ENCODE data around the gene NTSR1. TPM values are rescaled to one million over a fixed set of nuclear protein-coding genes. Genes with fewer than 3 reads are reported as not detected.

NTSR1 gene
- total and polyA plus RNA-seq, 2 of the 13 experiments (the other 11 are each of a cell fraction or from before 2014, with no cell fraction given): 0.09 to 0.12 TPM

GRCh38 chr20:62692176-62692575 is 16.5 kb upstream of the NTSR1 start:
- intact Hi-C loops (cut with micrococcal nuclease; ENCODE audit: unreplicated experiment) (no loop called here), in situ Hi-C loops (cut with HindIII; ENCODE audit: extremely low pct_ligation_motif_present, low pct_unique_long_range_greater_than_20kb) (no loop called here)
- peaks cover 7% of the 10 kb centered on the region; the same call in 1 of the 2 replicates for H4K20me1 ChIP-seq (ENCODE audit: insufficient read depth, low read length)
- peaks cover 56 to 98% of the 10 kb centered on the region in 2 experiments for H3K27me3 ChIP-seq (ENCODE audit: control insufficient read depth in 1 of 2, insufficient read depth in 2 of 2, low read length in 2 of 2)
- no peak overlapping the region for H3K4me3 ChIP-seq (replicated peaks in 1 of 3; ENCODE audit: insufficient read depth in 1 of 3, low read depth in 2 of 3, low read length in 3 of 3)
- 49% methylated on average over 4 of the region's 8 CpGs for WGBS (ENCODE audit: low lambda C conversion rate)
- CTCF ChIA-PET (ENCODE audit: low intra/inter-chr PET ratio, low total read pairs): no interaction called here
- BruUV-seq (replicated peaks): no TSS peak
- no peak overlapping the region for H2AFZ ChIP-seq (ENCODE audit: low read length)
- H3K27ac ChIP-seq (ENCODE audit: extremely low read length, insufficient read depth, low read length): no peak overlapping the region
- no peaks in the 10 kb centered on the region for H3K4me1 ChIP-seq (ENCODE audit: insufficient read depth, low read length)
- H3K9me3 ChIP-seq (ENCODE audit: low read length): no peaks in the 10 kb centered on the region
- ATAC-seq (no peak), FAIRE-seq (no peak), DNase-seq (ENCODE audit: low spot score) (no peak)
- no peak overlapping the region for H3K9ac ChIP-seq (ENCODE audit: insufficient read depth, low read depth, low read length)
- no peaks in the 10 kb centered on the region for H3K79me2 ChIP-seq (ENCODE audit: insufficient read depth, low read length)
- TF ChIP-seq HNRNPLL (IDR thresholded peaks at IDR 0.05; ENCODE audit: low read depth, low read length, poor library complexity, severe bottlenecking) (peak; percentile 19), HOMEZ (CRISPR knock-in tag; IDR thresholded peaks at IDR 0.05; ENCODE audit: low read depth) (no peak)
- no peak overlapping the region for H3K4me2 ChIP-seq (ENCODE audit: low read depth, low read length)
- no peaks in the 10 kb centered on the region for H3K36me3 ChIP-seq (replicated peaks in 1 of 2; ENCODE audit: control insufficient read depth in 1 of 2, insufficient read depth in 2 of 2, low read length in 2 of 2)
- POLR2A ChIA-PET: no interaction called here

DNA sequence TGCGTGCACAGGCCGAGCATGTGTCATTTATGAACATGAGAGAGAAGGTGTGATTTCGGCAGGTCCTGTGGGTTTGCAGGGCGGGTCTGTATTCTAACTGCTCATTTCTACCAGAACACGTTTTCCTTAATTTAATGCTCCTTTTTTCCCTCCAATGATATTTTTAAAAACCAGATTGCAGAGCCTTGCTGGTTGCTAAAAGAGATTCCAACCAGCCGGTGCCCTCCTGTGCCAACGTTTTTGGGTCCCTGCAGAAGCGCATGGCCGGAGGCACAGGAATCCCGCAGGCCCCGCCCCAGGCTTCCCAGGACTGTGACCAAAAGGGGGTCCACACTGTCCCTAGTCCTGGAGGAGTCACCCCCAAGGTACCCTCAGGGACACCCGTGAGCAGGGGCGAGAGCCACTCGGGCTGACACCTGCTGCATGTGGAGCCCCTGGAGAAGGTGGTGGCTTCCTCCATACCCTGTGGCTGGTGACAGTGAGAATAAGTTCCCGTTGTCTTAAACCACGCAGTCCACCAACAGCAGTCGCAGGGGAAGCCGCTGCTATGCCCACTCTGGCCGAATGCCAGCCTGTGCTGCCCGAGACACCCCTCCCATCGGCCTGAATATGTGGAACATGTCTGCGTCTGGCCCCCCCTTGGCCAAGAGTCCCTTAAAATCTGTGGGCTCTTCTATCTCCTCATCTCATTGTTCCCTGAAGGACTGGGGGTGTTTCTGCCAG is 15.7 kb upstream of the NTSR1 start:
- H3K27ac ChIP-seq (ENCODE audit: extremely low read length, insufficient read depth, low read length): no peak overlapping the region
- ChIA-PET POLR2A (no interaction called here), CTCF (ENCODE audit: low intra/inter-chr PET ratio, low total read pairs) (no interaction called here)
- no TSS peak for BruUV-seq (replicated peaks)
- H3K27me3 ChIP-seq (ENCODE audit: control insufficient read depth in 1 of 2, insufficient read depth in 2 of 2, low read length in 2 of 2): peaks cover 56 to 98% of the 10 kb centered on the region in 2 experiments
- H4K20me1 ChIP-seq (ENCODE audit: insufficient read depth, low read length): peaks cover 7% of the 10 kb centered on the region; the same call in 1 of the 2 replicates
- 25% methylated on average over 14 of the region's 22 CpGs for WGBS (ENCODE audit: low lambda C conversion rate)
- TF ChIP-seq CCAR2 (optimal IDR thresholded peaks at IDR 0.05; ENCODE audit: low read depth, low read length) (no peak), EZH2 (conservative IDR thresholded peaks at IDR 0.05; ENCODE audit: low read depth, low read length) (peak; percentile 75; the same call in 1 of the 2 replicates), ZNF383 (CRISPR knock-in tag; IDR thresholded peaks at IDR 0.05; ENCODE audit: borderline replicate concordance) (0 out of 2 replicates have a peak, but pooled peaks have one; percentile 26)
- H2AFZ ChIP-seq (ENCODE audit: low read length): no peak overlapping the region
- H3K4me2 ChIP-seq (ENCODE audit: low read depth, low read length): no peak overlapping the region
- intact Hi-C loops (cut with micrococcal nuclease; ENCODE audit: unreplicated experiment) (no loop called here), in situ Hi-C loops (cut with HindIII; ENCODE audit: extremely low pct_ligation_motif_present, low pct_unique_long_range_greater_than_20kb) (no loop called here)
- no peak overlapping the region for H3K4me3 ChIP-seq (replicated peaks in 1 of 3; ENCODE audit: insufficient read depth in 1 of 3, low read depth in 2 of 3, low read length in 3 of 3)
- ATAC-seq (no peak), FAIRE-seq (no peak), DNase-seq (ENCODE audit: low spot score) (no peak)
- no peaks in the 10 kb centered on the region for H3K9me3 ChIP-seq (ENCODE audit: low read length)
- no peaks in the 10 kb centered on the region for H3K79me2 ChIP-seq (ENCODE audit: insufficient read depth, low read length)
- H3K4me1 ChIP-seq (ENCODE audit: insufficient read depth, low read length): no peaks in the 10 kb centered on the region
- H3K36me3 ChIP-seq (replicated peaks in 1 of 2; ENCODE audit: control insufficient read depth in 1 of 2, insufficient read depth in 2 of 2, low read length in 2 of 2): no peaks in the 10 kb centered on the region
- no peak overlapping the region for H3K9ac ChIP-seq (ENCODE audit: insufficient read depth, low read depth, low read length)
